Measurements from ENCODE around the gene TADA3. TPM values are rescaled to one million over a fixed set of nuclear protein-coding genes. Genes with fewer than 3 reads are reported as not detected.

Gene TADA3
- total RNA-seq, 1 donor from 2014 or later = 54.7 TPM

DNA sequence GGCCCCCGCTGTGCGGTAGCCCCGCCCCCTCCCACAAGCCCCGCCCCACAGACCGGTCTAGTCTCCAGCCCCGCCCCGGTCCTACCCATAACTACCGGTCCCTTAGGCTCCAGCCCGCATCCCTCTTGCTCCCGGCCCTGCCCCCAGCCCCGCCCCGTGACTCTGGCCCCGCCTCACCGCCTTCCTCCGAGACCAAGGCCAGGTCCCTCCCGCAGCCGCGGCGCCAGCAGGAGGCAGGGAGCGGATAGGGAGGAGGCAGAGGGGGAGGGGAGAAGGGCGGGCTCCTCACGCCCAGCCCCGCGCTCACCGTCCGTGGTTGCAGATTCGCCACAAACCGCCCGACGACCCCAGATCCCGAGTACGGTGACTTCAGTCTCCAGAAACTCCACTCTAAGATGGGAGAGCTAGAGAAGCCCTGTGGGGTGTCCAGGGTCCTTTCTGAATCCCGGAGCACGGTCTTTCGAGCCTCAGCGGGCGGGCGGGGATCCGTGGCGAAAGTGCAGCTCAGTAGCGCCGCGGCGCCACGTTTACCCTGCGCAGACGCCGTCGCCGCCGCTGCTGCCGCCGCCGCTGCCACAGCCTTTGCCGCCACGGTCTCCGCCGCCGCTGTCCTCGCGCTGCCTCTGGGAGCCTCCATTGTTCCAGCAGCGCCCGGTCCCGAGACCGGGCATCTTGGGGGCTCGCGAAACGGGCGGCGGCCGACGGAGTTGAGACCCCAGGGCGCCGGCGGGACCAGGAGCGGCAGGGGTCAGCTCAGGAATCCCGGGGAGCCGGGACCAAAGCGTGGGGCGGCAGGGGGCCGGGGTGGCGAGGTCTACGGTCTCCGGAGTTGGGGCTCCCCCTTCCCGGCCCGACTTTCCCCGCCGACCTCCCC is 60.8 kb downstream of the TADA3 start, which contains the start of gene BRPF1:
TSS of gene BRPF1 (plus strand) at position 530 of the 874 bp plus-strand sequence. CDS start 2,406 bp downstream, outside the sequence.
- H3K4me3 ChIP-seq (ENCODE audit: low read depth, low read length) = peak within 1 kb of the TSS; percentile 89
- peak; percentile 79 for DNase-seq (ENCODE audit: low read depth)
- TF ChIP-seq, protein P1, sequence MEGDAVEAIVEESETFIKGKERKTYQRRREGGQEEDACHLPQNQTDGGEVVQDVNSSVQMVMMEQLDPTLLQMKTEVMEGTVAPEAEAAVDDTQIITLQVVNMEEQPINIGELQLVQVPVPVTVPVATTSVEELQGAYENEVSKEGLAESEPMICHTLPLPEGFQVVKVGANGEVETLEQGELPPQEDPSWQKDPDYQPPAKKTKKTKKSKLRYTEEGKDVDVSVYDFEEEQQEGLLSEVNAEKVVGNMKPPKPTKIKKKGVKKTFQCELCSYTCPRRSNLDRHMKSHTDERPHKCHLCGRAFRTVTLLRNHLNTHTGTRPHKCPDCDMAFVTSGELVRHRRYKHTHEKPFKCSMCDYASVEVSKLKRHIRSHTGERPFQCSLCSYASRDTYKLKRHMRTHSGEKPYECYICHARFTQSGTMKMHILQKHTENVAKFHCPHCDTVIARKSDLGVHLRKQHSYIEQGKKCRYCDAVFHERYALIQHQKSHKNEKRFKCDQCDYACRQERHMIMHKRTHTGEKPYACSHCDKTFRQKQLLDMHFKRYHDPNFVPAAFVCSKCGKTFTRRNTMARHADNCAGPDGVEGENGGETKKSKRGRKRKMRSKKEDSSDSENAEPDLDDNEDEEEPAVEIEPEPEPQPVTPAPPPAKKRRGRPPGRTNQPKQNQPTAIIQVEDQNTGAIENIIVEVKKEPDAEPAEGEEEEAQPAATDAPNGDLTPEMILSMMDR (conservative IDR thresholded peaks at IDR 0.05; ENCODE audit: low read depth, low read length) = no peak

DNA sequence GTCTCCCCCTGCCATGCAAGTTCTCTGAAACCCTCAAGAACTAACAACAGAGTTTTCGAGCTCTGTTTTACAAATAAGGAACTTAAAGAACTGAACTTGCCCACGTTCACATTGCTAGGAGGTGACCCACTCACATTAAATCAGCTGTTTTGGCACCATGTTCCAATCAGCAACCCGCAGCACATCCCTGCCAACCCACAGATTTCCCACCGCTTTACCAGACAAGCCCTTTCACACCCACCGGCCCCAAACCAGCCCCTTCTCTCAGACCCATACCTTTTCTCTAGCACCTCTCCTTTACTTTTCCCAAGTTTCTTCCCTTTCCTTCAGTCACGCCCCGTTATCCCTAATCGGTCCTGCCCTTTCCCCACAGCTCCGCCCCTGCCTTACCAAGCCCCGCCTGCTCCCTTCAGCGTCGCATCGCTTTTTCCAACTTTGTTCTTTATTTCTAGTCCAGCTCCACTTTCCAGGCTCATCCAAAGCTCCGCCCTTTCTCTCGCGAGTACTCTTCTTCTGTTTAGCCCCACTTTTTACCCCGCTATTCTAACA is 61.5 kb downstream of the TADA3 start:
- no peak for DNase-seq (ENCODE audit: low read depth)
- H3K4me3 ChIP-seq (ENCODE audit: low read depth, low read length) = peak overlapping the region; percentile 61
- TF ChIP-seq, protein P1 (conservative IDR thresholded peaks at IDR 0.05; ENCODE audit: low read depth, low read length) = no peak

Other genes starting within 250 kb of the TADA3 start
- not detected in 2 replicates for gene LHFPL4, start 238.7 kb downstream of the TADA3 start, total RNA-seq
- 25.5 and 28.9 TPM in 2 replicates for gene MTMR14, start 143.0 kb downstream of the TADA3 start, total RNA-seq
- gene CPNE9, start 88.6 kb downstream of the TADA3 start, total RNA-seq = not detected in 2 replicates
- 15.2 and 15.7 TPM in 2 replicates for gene BRPF1, start 60.7 kb downstream of the TADA3 start, total RNA-seq
- gene OGG1, start 42.5 kb downstream of the TADA3 start, total RNA-seq = 22.0 and 27.4 TPM in 2 replicates
- gene CAMK1, start 22.5 kb downstream of the TADA3 start, total RNA-seq = 40.1 and 41.0 TPM in 2 replicates
- 153 and 296 TPM in 2 replicates for gene ARPC4, start 609 bp upstream of the TADA3 start, total RNA-seq
- 5.3 and 9.7 TPM in 2 replicates for gene TTLL3, start 17.8 kb upstream of the TADA3 start, total RNA-seq
- gene RPUSD3, start 51.5 kb upstream of the TADA3 start, total RNA-seq = 45.1 and 71.8 TPM in 2 replicates
- gene CIDEC, start 87.8 kb upstream of the TADA3 start, total RNA-seq = not detected in 2 replicates
- 27.8 and 39.1 TPM in 2 replicates for gene JAGN1, start 98.1 kb upstream of the TADA3 start, total RNA-seq
- gene IL17RE, start 110.4 kb upstream of the TADA3 start, total RNA-seq = 4.1 and 4.8 TPM in 2 replicates
- gene IL17RC, start 124.6 kb upstream of the TADA3 start, total RNA-seq = 33.2 and 35.3 TPM in 2 replicates
- 20.5 and 36.6 TPM in 2 replicates for gene CRELD1, start 141.4 kb upstream of the TADA3 start, total RNA-seq
- 1.3 and 2.4 TPM in 2 replicates for gene PRRT3, start 159.9 kb upstream of the TADA3 start, total RNA-seq
- 32.1 and 51.0 TPM in 2 replicates for gene EMC3, start 194.4 kb upstream of the TADA3 start, total RNA-seq
- 25.9 and 40.7 TPM in 2 replicates for gene FANCD2, start 234.0 kb upstream of the TADA3 start, total RNA-seq